Fibroblast of pulmonary artery (primary cell): ENCODE results near the gene RHOU.

Experiments used
- DNase-seq: peaks from one replicate; pipeline ENCODE4 v3.0.0-alpha.2; 2010; ENCODE audit warnings: low read depth
- H3K4me3 ChIP-seq: replicated peaks from 2 replicates; pipeline ENCODE4 v1.5.1; 2011; ENCODE audit warnings: low read depth, mild to moderate bottlenecking, control low read depth, low read length, moderate library complexity
- CTCF ChIP-seq: IDR thresholded peaks from 2 replicates; pipeline ENCODE4 v1.5.1; 2011; ENCODE audit warnings: mild to moderate bottlenecking, control low read depth, low read length, inconsistent platforms; ENCODE audit errors: missing control alignments

The RHOU gene

GRCh38 chr1:228744356-228744755 is 9.1 kb downstream of the RHOU start:
- TF ChIP-seq CTCF = no peak
- DNase-seq = no peak
- no peak overlapping the region for H3K4me3 ChIP-seq

GRCh38 chr1:228744918-228745317 is 9.6 kb downstream of the RHOU start:
- no peak overlapping the region for H3K4me3 ChIP-seq
- DNase-seq = no peak
- no peak for TF ChIP-seq CTCF

GRCh38 chr1:228745497-228745896 is 10.2 kb downstream of the RHOU start:
- TF ChIP-seq CTCF = no peak
- no peak overlapping the region for H3K4me3 ChIP-seq
- no peak for DNase-seq

GRCh38 chr1:228747301-228747935 is 12.1 kb downstream of the RHOU start:
- TF ChIP-seq CTCF = no peak
- H3K4me3 ChIP-seq = no peak overlapping the region
- DNase-seq = no peak

GRCh38 chr1:228748029-228748428 is 12.8 kb downstream of the RHOU start:
- no peak for TF ChIP-seq CTCF
- no peak overlapping the region for H3K4me3 ChIP-seq
- DNase-seq = no peak

GRCh38 chr1:228748431-228748830 is 13.2 kb downstream of the RHOU start:
- no peak for DNase-seq
- no peak overlapping the region for H3K4me3 ChIP-seq
- TF ChIP-seq CTCF = no peak

GRCh38 chr1:228749765-228750164 is 14.5 kb downstream of the RHOU start:
- no peak for DNase-seq
- no peak for TF ChIP-seq CTCF
- H3K4me3 ChIP-seq = no peak overlapping the region
